GM18520 (cell line): ENCODE results near the gene P4HA3.
"Not testable (repeated sequence)": the region's sequence is repeated elsewhere in the genome, so short reads cannot be mapped to it uniquely, and the experiment has no call there.

ENCODE experiments used
- ATAC-seq: cut with Tn5 transposase; IDR thresholded peaks from one replicate; pipeline ENCODE4 v1.9.1; 2021; ENCODE audit not compliant: unreplicated experiment

Gene P4HA3

DNA sequence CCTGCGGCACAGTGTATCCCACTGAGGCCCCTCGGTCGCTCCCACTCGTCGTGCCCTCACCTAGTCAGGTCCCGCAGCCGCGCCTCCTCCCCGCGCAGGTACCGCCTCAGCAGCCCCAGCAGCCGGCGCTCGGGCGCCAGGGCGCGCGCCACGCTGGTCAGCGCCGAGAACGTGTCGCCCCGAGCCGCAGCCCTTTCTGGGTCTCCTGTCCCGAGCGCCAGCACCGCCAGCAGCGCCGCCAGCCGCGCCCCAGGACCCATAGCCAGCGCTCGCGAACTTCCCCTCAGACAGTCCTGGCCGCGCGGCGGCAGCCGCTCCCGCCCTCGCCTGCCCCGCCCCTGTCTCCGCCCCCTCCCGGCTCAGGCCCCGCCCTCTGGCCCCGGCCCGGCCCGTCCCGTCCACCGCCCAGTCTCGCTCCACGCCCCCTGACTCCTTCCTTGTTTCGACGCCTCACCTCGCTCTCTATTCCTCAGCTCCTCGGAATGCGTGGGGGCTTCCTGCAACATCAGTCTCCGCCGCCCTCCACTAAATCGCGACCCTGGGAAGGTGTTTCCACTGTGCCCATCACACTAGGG lies at the start of gene P4HA3:
Gene P4HA3, minus strand, starts transcription at position 289 of the 575 bp plus-strand sequence. Its CDS starts 29 bp downstream, at position 260.
- no peak for ATAC-seq

DNA sequence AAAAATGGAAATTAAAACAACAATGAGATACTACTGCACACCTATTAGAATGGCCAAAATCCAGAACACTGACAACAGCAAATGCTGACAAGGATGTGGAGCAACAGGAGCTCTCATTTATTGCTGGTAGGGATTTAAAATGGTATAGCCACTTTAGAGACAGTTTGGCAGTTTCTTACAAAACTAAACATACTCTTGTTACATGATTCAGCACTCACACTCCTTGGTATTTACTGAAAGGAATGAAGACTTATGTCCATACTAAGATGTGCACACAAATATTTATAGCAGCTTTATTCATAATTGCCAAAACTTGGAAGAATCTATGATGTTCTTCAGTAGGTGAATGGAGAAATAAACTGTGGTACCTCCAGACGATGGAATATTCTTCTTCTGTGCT lies 46.0 kb upstream of the P4HA3 start:
- no peak for ATAC-seq

DNA sequence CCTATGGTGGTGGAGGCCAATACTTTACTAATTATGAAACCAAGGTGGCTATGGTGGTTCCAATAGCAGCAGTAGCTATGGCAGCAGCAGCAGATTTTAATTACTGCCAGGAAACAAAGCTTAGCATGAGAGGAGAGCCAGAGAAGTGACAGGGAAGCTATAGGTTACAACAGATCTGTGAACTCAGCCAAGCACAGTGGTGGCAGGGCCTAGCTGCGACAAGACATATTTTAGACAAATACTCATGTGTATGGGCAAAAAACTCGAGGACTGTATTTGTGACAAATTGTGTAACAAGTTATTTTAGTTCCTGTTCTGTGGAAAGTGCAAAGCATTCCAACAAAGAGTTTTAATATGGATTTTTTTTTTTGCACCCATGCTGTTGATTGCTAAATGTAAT lies 44.2 kb upstream of the P4HA3 start:
- ATAC-seq = no peak

DNA sequence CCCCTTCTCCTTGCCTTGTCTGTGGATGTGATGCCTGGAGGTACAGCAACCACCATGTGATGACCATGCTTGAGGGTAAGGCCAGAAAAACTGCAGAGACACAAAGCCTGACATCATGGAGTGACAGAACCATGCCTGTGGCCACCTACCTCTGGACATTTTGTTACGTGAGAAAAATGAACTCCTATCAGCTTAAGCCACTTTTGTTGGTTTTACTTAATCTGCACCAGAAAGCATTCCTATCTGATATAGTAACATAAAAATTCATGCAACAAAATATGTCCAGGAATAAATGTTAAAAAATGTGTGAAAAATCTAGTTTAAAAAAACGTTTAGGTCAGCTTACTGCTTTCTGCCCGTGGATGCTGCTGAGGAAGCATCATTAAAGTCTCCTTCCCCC lies 42.6 kb upstream of the P4HA3 start:
- ATAC-seq = no peak

DNA sequence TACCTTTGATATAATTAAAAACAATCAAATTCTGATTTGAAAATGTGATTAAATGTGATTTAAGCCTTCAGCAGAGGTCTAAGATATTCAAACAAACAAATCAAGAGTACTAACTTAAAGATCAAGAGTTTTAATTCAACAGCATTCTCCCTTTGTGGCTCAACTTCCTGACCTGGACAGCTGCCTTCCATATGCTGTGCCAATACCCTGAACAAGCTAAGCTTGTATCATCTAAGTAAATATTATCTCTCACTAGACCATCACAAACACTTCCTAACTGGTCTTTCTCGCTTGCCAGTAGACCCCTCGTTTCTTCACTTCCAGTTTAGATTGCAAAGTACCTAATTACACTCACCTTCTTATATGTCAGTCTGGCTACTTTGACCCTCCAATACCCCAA lies 35.9 kb upstream of the P4HA3 start:
- no peak for ATAC-seq

DNA sequence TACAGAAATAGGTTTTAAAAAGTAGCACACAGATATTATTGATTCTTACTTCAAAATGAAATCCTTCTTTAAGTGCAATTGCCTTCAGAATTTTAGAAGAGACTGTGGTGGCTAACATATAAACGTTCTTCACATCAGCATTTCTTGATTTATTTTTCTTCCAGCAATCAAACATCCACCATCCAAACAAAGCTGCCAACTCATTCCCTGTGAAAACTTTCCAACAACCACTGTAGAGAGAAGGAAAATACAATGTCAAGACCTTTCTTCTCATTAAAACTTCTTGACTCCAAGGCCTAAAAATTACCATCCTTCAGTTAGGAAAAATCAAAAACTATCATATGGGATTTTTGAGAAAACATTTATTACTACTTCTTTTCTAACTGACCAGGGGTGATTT lies 34.0 kb upstream of the P4HA3 start:
- ATAC-seq = no peak

DNA sequence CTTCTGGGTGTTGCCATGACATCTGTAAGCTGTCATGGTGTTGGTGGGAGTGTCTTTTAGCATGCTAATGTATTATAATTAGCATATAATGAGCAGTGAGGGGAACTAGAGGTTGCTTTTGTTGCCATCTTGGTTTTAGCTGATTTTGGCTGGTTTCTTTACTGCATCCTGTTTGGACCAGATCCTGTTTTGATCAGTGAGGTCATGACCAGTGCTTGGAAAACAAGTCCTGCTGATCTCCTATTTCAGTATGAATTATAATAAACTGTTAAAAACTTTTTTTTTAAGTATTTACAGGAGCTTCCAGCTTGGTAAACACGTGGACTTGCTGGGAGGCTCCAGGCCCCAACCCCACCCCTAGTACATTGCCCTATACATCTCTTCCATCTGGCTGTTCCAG lies 30.5 kb upstream of the P4HA3 start:
- no peak for ATAC-seq

DNA sequence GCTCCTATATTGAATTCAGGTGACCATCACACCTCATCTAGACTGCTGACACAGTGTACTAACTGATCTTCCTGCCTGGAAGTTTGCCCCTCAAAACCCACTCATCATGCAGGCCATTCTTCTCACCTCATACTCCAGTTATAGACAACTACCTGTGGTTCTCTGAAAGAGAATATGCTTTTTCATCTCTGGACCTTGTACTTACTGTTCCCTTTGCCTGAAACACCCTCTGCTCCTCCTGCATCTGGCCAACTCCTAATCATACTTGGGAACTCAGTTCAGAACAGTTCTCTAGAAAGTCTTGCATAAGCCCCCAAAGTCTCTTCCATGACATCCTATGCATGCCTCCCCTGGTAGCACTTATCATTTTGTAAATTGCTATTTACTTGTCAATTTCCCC lies 28.2 kb upstream of the P4HA3 start:
- ATAC-seq = no peak

DNA sequence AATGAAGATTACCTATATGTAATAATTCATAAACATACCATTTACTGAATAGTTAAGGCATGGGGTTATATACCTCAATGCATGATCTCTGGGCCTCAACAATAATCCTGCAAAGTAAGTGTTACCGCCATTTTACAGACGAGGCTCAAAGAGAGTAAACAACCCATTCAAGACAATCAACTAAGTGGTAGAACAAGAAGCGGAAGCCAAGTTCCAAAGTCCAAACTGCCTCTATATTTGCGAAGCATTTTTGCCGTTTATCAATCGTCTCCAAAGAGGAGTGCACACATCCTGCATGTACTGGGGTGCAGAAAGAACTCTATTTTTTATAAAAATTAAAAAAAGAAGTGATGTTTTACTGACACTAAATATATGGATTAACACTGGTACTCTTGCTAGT lies 27.5 kb upstream of the P4HA3 start:
- ATAC-seq = no peak

DNA sequence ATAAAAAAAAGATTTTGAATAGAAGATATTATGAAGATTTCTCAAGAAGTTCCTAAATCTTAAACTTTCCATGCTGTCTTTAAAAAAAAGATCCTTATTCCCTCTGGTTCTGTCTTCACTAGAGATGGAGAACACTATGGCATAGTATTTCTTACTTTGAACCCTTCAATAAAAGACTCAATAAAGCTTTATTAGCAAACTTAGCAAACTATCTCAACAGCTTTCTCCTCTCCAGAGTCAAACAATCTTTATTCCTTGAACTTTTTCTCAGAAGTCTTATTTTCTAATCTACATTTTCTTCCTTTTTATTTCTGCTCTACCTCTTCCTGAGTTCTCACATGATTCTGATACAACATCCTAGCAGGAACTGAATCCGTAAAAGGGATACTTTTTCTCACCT lies 21.8 kb upstream of the P4HA3 start:
- ATAC-seq = no peak

DNA sequence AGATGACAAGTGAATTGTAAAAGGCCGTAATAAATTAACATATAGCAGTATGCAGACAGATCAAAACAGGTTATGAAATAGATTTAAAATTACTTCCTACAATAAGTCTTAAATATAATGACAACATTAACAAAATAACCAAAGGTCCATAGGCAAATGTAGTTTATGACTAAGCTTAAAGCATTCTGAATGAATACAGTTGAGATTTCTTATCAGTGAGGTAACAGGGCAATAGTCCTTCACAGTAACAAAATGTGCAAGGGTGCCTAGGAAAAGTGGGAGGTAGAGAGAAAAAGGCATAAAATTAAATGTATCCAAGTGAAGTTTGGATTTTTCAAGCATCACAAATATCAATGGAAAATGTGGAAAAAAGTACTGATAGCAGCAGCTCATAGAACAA lies 20.9 kb upstream of the P4HA3 start:
- ATAC-seq = no peak

DNA sequence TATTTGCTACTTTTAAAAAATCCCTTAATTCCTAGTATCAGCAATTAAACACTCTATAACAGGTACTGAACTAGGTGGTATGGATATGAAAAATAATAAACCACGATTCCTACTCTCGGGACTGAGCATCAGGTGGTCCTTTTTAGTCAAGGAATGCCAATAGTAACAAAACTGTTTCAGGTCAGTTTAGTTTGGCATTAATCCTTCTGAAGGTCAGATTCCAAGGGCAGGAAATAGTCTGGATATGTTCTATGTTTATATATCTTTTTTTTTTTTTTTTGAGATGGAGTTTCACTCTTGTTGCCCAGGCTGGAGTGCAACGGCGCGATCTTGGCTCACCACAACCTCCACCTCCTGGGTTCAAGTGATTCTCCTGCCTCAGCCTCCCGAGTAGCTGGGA lies 19.6 kb upstream of the P4HA3 start:
- ATAC-seq = not testable (repeated sequence)

DNA sequence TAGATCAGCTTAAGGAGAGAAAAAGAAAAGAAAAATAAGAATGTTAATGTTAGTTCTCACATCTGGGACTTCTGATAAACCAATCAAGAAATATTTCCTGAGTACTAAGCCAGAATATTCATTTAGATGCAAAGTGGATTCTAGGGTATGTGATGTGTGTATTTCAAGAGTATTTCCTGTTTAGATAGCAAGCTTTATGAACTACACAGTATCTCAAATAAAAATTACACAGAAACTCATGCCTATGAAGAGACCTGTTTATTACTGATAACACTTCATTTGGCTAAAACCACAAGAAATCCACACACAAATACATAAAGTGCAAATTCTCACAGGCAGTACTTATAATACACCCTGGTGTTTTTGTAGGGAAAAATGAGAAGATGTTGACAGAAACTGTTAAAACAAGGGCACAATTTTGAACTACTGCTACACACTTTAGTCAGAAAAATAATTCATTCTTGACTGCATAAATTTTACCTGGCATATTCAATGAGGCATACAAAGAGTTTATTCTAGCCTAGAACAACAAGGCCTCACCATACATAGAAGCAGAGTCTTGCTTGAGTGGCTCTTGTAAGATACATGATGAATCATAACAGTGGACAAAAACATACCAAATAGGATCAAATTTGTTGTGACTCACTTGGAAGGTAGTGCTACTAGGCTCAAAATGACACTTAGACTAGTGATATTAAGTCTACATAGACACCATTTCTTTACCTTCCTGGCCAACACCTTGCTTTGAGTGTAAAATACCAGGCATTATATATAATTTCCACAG lies 18.8 kb upstream of the P4HA3 start:
- no peak for ATAC-seq

DNA sequence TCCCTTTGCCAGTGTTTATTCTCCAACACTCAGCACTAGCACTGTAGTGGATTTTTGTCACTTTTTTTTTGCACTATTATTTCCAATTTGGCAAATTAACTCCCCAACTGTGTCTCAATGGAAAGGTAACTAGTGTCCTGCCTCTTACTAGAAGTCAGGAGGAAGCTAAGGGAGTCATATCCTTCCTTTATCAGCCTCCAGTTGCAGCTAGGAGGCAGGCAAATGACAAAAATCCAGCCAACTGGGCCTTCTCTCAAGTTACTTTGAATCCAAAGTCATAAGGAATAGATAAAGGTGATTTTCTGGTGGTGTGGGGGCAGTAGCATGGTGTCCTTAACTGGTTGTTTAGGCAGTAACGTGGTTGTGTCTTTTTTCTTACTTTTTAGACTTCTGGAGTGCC lies 15.6 kb upstream of the P4HA3 start:
- no peak for ATAC-seq

DNA sequence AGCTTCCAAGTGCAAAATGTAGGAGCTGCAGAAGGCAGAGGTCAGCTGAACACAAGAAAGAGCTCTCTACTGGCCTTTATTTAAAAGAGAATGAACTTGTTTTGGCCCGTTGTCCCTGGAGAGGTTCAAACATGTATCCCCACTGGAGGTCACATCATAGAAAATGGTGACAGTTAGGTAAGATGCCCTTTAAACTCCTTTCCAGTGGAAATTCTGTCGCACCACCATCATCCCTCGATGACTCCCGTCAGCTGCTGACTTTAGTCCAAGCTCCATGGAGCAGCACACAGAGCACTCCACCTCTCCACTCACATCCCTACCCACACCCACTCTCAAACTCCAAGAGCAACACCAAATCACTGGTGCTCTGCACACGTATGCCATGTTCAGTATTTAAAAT lies 15.2 kb upstream of the P4HA3 start:
- ATAC-seq = no peak

DNA sequence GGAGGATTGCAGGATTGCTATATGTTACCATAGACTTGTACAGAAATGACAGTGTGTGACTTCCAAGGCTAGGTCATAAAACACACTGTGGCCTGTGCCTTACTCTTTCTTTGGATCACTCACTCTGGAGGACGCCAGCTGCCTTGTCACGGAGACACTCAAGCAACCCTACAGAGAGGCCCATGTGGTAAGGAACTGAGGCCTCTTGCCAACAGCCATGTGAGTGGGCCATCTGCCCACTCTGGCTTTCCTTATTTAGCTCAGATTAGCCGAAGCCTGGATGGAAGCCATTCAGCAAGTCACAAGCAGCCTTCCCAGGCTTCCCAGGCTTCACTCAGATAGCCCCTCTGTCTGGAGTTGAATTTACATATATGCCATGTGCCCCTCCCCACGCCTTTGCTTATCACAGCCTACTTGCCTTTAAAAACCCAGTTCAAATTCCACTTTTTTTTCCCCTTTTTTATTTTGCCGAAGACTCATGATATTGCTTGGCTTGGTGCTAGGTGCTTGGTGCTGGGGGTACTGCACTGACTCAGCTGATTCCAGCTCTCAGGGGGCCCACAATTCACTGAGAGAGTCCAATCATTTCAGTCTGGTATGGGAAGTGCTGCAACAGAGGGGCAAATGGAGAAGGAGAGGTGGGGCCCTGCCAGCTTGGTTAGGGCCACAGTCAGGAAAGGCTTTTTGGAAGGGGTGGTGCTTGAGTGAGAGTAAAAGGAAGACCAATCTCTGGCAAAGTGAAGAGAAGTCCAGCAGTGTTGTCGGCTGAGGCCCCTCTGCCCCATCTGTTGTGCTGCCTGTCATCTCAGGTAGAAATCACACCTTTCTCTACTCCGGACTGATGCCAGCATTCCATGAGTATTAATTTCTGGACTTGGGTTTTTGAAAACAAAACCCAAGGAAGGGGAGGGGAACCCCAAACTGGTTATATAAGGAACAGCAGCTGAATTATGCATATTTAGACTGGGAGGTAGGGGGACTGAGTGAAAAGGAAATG lies 14.5 kb upstream of the P4HA3 start:
- no peak for ATAC-seq

DNA sequence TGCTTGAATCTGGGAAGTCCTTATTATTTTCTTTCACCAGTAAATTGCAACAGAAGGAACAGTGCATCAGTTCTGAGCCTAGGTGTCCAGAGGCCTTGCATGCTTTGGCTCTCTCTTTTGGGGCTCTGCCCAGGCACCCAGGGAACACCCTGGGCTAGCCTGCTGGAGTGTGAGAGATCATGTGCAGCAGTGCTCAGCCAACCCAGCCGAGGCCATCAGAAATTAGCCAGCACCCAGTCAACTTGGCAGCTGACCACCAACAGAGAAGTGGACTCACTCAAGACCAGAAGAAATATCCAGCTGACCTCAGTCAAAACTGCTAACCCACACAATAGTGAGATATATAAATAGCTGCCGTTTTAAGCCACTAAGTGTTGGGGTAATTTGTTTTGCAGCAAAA lies 11.2 kb upstream of the P4HA3 start:
- ATAC-seq = no peak

DNA sequence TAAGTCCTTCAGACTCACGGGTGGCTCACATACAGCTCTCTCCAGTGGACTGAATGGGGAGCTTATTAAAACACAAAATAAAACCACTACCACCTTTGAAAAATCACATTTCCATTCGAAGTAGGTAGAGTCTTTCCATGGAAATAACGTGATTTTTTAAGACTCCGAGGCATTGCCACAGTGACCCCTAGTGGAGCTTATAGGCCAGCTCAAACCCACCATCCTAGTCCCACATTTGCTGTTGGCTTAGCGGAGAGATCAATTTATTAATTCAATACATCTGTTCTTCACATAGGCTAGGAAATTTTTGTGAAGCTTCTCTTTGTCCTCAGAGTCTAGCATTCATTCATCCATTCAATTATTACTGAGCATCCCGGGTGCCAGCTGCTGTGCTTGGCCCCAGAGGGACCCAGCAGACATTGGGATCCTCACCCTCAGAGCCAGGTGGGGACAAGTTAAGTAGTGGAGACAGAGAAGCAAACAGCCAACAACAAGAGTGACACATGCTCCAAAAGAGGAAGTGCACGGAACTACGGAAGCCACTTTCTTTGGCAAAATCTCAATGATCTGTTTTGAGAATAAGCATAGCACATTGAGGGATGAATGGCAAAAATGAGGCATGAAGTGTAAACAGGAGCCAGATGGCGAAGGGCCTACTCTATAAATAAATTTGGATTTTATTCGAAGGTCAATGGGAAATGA lies 10.2 kb upstream of the P4HA3 start:
- no peak for ATAC-seq

DNA sequence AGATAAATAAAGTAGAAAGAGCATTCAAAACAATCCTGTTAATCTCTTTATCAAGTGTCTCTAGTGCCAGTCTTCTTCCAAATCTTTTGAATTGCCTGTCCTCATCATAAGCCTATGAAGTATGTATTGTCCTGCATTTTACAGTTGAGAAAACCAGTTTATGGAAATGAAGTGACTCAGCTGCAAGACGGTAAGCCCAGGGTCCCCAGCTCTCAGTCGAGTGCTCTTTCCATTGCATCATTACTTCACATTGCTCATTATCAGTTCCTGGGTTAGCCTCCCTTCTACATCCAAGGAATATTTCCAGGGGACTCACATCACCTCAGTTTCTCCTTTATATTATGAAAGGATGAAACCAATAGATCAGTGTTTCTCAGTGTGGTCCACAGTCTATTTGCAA lies 9.1 kb upstream of the P4HA3 start:
- no peak for ATAC-seq

DNA sequence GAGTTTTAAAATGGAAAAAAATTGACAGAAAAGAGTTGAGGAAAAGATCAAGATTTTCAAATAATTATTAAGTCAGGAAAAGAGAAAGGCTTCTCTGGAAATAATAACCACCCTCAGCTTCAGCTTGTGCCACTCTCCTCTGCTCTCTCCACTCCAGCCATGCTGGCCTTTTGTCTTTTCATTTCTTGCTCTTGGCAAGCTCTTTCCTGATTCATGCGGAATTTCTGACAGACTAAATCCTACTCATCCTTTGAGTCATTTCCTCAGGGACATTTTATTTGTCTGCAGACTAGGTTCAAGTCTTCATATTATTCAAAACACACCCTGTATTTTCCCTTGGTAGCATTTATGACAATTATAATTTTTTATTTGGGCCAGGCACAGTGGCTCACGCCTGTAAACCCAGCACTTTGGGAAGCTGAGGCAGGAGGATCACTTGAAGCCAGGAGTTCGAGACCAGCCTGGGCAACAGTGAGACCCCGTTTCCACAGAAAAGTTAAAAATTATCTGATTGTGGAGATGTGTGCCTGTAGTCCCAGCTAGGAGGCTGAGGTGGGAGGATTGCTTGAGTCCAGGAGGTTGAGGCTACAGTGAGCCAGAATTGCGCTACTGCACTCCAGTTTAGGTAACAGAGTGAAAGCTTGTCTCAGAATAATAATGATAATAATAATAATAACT lies 7.8 kb upstream of the P4HA3 start:
- no peak for ATAC-seq
